GM23338 (cell line): ENCODE results near the gene SERPINB10. TPM values are rescaled to one million over a fixed set of nuclear protein-coding genes. Genes with fewer than 3 reads are reported as not detected.

Experiments
- ATAC-seq: fragments of 200-7000 bp; cut with Tn5 transposase; 3 replicates; pipeline ENCODE4 v1.9.1; 2020
- DNase-seq: peaks from one replicate; pipeline ENCODE4 v3.0.0-alpha.2; 2015; ENCODE audit warnings: low spot score
- H2AFZ ChIP-seq: fragments of 200-600 bp; sonication (generic); 2 replicates; pipeline ENCODE4 v1.8.0; 2016; ENCODE audit warnings: antibody characterized with exemption, mild to moderate bottlenecking, moderate library complexity
- H3F3A ChIP-seq: fragments of 200-600 bp; sonication (generic); replicated peaks from 2 replicates; pipeline ENCODE4 v1.8.0; 2017; ENCODE audit warnings: antibody characterized with exemption, mixed run types, low read depth
- H3K27ac ChIP-seq: fragments of 200-600 bp; sonication (generic); 2 replicates; pipeline ENCODE4 v1.6.1; 2016; ENCODE audit warnings: low read depth
- H3K27me3 ChIP-seq: fragments of 200-600 bp; sonication (generic); 2 replicates; pipeline ENCODE4 v1.8.0; 2016; ENCODE audit warnings: mild to moderate bottlenecking, mixed run types, moderate library complexity; ENCODE audit not compliant: insufficient read depth
- H3K36me3 ChIP-seq: fragments of 200-600 bp; sonication (generic); 2 replicates; pipeline ENCODE4 v1.8.0; 2016; ENCODE audit warnings: mild to moderate bottlenecking; ENCODE audit not compliant: insufficient read depth
- H3K4me1 ChIP-seq: fragments of 200-600 bp; sonication (generic); 2 replicates; pipeline ENCODE4 v1.8.0; 2016; ENCODE audit warnings: mild to moderate bottlenecking, moderate library complexity; ENCODE audit not compliant: insufficient read depth
- H3K4me2 ChIP-seq: fragments of 200-600 bp; sonication (generic); 2 replicates; pipeline ENCODE4 v1.7.1; 2017; ENCODE audit warnings: mixed run types
- H3K4me3 ChIP-seq: fragments of 200-600 bp; sonication (generic); 2 replicates; pipeline ENCODE4 v1.6.1; 2016; ENCODE audit warnings: mixed run types
- H3K79me2 ChIP-seq: fragments of 200-600 bp; sonication (generic); replicated peaks from 2 replicates; pipeline ENCODE4 v1.8.0; 2017; ENCODE audit warnings: mild to moderate bottlenecking; ENCODE audit not compliant: insufficient read depth
- H3K9me2 ChIP-seq: fragments of 200-600 bp; sonication (generic); 2 replicates; pipeline ENCODE4 v1.8.0; 2017; ENCODE audit not compliant: insufficient read depth
- H4K20me1 ChIP-seq: fragments of 200-600 bp; sonication (generic); replicated peaks from 2 replicates; pipeline ENCODE4 v1.8.0; 2017; ENCODE audit warnings: mild to moderate bottlenecking; ENCODE audit not compliant: insufficient read depth
- H3K27ac Mint-ChIP-seq: 2 replicates; pipeline ENCODE4 v1.8.0; 2020; ENCODE audit warnings: inconsistent platforms, mild to moderate bottlenecking, moderate library complexity, mixed read lengths
- H3K27me3 Mint-ChIP-seq: 3 replicates; pipeline ENCODE4 v1.8.0; 2022; ENCODE audit warnings: low read depth, mild to moderate bottlenecking, moderate library complexity, mixed read lengths, inconsistent platforms; ENCODE audit not compliant: insufficient read depth, poor library complexity
- H3K36me3 Mint-ChIP-seq: 3 replicates; pipeline ENCODE4 v1.8.0; 2021; ENCODE audit warnings: low read depth, mild to moderate bottlenecking, inconsistent platforms, moderate library complexity, mixed read lengths
- H3K4me1 Mint-ChIP-seq: 3 replicates; pipeline ENCODE4 v1.8.0; 2020; ENCODE audit warnings: mild to moderate bottlenecking, inconsistent platforms, mixed read lengths
- H3K4me3 Mint-ChIP-seq: 3 replicates; pipeline ENCODE4 v1.8.0; 2021; ENCODE audit warnings: moderate library complexity, mild to moderate bottlenecking, inconsistent platforms, mixed read lengths
- H3K9me3 Mint-ChIP-seq: 3 replicates; pipeline ENCODE4 v1.8.0; 2020; ENCODE audit warnings: moderate library complexity, mild to moderate bottlenecking, inconsistent platforms, mixed read lengths
- CREB1 ChIP-seq: fragments of 250-450 bp; sonication (Bioruptor Pico); IDR thresholded peaks from 2 replicates; pipeline ENCODE4 v1.5.0; 2020; ENCODE audit warnings: low read depth, mild to moderate bottlenecking, moderate library complexity
- EZH2 ChIP-seq: fragments of 200-600 bp; sonication (generic); IDR thresholded peaks from one replicate; pipeline ENCODE4 v1.8.0; 2017; ENCODE audit warnings: antibody characterized with exemption, mild to moderate bottlenecking, low read depth; ENCODE audit not compliant: unreplicated experiment
- EZH2phosphoT487 ChIP-seq: fragments of 200-600 bp; sonication (generic); IDR thresholded peaks from one replicate; pipeline ENCODE4 v1.8.1; 2018; ENCODE audit warnings: antibody characterized with exemption; ENCODE audit not compliant: unreplicated experiment
- JUNB ChIP-seq: IDR thresholded peaks from one replicate; pipeline ENCODE4 v1.6.1; 2016; ENCODE audit warnings: antibody characterized with exemption; ENCODE audit not compliant: unreplicated experiment
- NANOG ChIP-seq: IDR thresholded peaks from 2 replicates; pipeline ENCODE4 v1.6.1; 2016; ENCODE audit warnings: antibody characterized with exemption, borderline replicate concordance
- POLR2AphosphoS5 ChIP-seq: IDR thresholded peaks from 2 replicates; pipeline ENCODE4 v1.6.1; 2016; ENCODE audit warnings: antibody characterized with exemption, low read depth
- STAT1 ChIP-seq: IDR thresholded peaks from one replicate; pipeline ENCODE4 v1.6.1; 2016; ENCODE audit warnings: antibody characterized with exemption; ENCODE audit not compliant: unreplicated experiment
- ZNF114 ChIP-seq: fragments of 250-450 bp; sonication (Bioruptor Pico); IDR thresholded peaks from 2 replicates; pipeline ENCODE4 v1.5.0; 2020; ENCODE audit warnings: mild to moderate bottlenecking, moderate library complexity
- ZNF331 ChIP-seq: fragments of 250-450 bp; sonication (Bioruptor Pico); IDR thresholded peaks from 2 replicates; pipeline ENCODE4 v1.5.0; 2020; ENCODE audit warnings: low read depth, mild to moderate bottlenecking, moderate library complexity
- polyA plus RNA-seq: library from polyadenylated mRNA; unstranded; fragments of >200 nt; fragmentation: Nextera tagmentation; extraction: Ambion mirVana; gene quantifications from 2 replicates; pipeline ENCODE4 v1.2.1, GENCODE V29; 2016
- total RNA-seq: library from RNA; depleted of rRNA; stranded (reverse); fragments of >200 nt; shearing (Covaris generic); gene quantifications from 2 replicates; pipeline ENCODE4 v1.2.3, GENCODE V29; 2014
- TF ChIP-seq, protein P1 (sequence below): fragments of 250-450 bp; sonication (Bioruptor Pico); IDR thresholded peaks from 2 replicates; pipeline ENCODE4 v1.5.0; 2020; ENCODE audit warnings: mild to moderate bottlenecking, moderate library complexity
- TF ChIP-seq, protein P2 (sequence below), 2 experiments: fragments of 200-600 bp in 1 of 2; sonication (generic) in 1 of 2; conservative IDR thresholded peaks; 2 replicates each; pipeline versions ENCODE4 v1.5.1 to v1.6.1; 2016 to 2017; ENCODE audit warnings: antibody characterized with exemption in 2 of 2, low read depth in 2 of 2, mild to moderate bottlenecking in 2 of 2, moderate library complexity in 1 of 2
- TF ChIP-seq, protein P3 (sequence below): IDR thresholded peaks from 2 replicates; pipeline ENCODE4 v1.6.1; 2016; ENCODE audit warnings: antibody characterized with exemption
- TF ChIP-seq, protein P4 (sequence below): IDR thresholded peaks from one replicate; pipeline ENCODE4 v1.6.1; 2018; ENCODE audit warnings: antibody characterized with exemption; ENCODE audit not compliant: unreplicated experiment

Gene SERPINB10
- total and polyA plus RNA-seq, 2 experiments from 2014 or later: not detected

DNA sequence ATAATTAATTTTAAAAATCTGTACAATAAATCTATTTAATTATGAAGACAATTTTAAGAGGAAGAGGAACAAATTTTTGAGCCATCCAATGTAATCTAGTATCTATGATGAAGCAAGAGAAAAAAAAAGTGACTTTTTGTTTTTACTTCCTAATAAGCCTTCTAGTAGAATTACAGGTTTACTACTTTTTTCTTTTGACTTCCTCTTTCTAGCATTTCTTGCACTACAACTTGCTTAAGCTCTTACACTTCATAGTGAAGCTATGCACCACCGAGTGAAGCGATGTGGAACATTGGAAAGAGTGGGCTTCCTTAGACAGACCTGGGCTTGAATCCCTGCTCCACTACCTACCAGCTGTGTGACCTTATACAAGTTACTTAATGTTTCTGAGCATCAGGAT lies 18.1 kb upstream of the SERPINB10 start:
- Mint-ChIP-seq H3K4me1 (no peaks in the 10 kb centered on the region), H3K27me3 (no peaks in the 10 kb centered on the region), H3K9me3 (no peaks in the 10 kb centered on the region), H3K27ac (no peak overlapping the region), H3K4me3 (no peak overlapping the region), H3K36me3 (no peaks in the 10 kb centered on the region)
- Histone ChIP-seq H4K20me1 (no peaks in the 10 kb centered on the region), H3K27ac (no peak overlapping the region), H3K4me1 (no peaks in the 10 kb centered on the region), H3K27me3 (no peaks in the 10 kb centered on the region), H3K79me2 (no peaks in the 10 kb centered on the region), H3F3A (no peaks in the 10 kb centered on the region), H3K36me3 (no peaks in the 10 kb centered on the region), H3K4me3 (no peak overlapping the region), H3K9me2 (no peaks in the 10 kb centered on the region; the same call in 1 of the 2 replicates), H3K4me2 (no peak overlapping the region), H2AFZ (no peak overlapping the region)
- ATAC-seq: no peak
- no peak for DNase-seq
- TF ChIP-seq JUNB (no peak), ZNF114 (CRISPR knock-in tag) (no peak), POLR2AphosphoS5 (no peak), CREB1 (no peak), EZH2 (no peak), NANOG (no peak), ZNF331 (no peak), STAT1 (no peak), EZH2phosphoT487 (no peak)
- TF ChIP-seq, protein P1, sequence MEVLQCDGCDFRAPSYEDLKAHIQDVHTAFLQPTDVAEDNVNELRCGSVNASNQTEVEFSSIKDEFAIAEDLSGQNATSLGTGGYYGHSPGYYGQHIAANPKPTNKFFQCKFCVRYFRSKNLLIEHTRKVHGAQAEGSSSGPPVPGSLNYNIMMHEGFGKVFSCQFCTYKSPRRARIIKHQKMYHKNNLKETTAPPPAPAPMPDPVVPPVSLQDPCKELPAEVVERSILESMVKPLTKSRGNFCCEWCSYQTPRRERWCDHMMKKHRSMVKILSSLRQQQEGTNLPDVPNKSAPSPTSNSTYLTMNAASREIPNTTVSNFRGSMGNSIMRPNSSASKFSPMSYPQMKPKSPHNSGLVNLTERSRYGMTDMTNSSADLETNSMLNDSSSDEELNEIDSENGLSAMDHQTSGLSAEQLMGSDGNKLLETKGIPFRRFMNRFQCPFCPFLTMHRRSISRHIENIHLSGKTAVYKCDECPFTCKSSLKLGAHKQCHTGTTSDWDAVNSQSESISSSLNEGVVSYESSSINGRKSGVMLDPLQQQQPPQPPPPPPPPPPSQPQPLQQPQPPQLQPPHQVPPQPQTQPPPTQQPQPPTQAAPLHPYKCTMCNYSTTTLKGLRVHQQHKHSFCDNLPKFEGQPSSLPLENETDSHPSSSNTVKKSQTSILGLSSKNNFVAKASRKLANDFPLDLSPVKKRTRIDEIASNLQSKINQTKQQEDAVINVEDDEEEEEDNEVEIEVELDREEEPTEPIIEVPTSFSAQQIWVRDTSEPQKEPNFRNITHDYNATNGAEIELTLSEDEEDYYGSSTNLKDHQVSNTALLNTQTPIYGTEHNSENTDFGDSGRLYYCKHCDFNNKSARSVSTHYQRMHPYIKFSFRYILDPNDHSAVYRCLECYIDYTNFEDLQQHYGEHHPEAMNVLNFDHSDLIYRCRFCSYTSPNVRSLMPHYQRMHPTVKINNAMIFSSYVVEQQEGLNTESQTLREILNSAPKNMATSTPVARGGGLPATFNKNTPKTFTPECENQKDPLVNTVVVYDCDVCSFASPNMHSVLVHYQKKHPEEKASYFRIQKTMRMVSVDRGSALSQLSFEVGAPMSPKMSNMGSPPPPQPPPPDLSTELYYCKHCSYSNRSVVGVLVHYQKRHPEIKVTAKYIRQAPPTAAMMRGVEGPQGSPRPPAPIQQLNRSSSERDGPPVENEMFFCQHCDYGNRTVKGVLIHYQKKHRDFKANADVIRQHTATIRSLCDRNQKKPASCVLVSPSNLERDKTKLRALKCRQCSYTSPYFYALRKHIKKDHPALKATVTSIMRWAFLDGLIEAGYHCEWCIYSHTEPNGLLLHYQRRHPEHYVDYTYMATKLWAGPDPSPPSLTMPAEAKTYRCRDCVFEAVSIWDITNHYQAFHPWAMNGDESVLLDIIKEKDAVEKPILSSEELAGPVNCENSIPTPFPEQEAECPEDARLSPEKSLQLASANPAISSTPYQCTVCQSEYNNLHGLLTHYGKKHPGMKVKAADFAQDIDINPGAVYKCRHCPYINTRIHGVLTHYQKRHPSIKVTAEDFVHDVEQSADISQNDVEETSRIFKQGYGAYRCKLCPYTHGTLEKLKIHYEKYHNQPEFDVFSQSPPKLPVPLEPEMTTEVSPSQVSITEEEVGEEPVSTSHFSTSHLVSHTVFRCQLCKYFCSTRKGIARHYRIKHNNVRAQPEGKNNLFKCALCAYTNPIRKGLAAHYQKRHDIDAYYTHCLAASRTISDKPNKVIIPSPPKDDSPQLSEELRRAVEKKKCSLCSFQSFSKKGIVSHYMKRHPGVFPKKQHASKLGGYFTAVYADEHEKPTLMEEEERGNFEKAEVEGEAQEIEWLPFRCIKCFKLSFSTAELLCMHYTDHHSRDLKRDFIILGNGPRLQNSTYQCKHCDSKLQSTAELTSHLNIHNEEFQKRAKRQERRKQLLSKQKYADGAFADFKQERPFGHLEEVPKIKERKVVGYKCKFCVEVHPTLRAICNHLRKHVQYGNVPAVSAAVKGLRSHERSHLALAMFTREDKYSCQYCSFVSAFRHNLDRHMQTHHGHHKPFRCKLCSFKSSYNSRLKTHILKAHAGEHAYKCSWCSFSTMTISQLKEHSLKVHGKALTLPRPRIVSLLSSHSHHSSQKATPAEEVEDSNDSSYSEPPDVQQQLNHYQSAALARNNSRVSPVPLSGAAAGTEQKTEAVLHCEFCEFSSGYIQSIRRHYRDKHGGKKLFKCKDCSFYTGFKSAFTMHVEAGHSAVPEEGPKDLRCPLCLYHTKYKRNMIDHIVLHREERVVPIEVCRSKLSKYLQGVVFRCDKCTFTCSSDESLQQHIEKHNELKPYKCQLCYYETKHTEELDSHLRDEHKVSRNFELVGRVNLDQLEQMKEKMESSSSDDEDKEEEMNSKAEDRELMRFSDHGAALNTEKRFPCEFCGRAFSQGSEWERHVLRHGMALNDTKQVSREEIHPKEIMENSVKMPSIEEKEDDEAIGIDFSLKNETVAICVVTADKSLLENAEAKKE: no peak
- TF ChIP-seq, protein P2, sequence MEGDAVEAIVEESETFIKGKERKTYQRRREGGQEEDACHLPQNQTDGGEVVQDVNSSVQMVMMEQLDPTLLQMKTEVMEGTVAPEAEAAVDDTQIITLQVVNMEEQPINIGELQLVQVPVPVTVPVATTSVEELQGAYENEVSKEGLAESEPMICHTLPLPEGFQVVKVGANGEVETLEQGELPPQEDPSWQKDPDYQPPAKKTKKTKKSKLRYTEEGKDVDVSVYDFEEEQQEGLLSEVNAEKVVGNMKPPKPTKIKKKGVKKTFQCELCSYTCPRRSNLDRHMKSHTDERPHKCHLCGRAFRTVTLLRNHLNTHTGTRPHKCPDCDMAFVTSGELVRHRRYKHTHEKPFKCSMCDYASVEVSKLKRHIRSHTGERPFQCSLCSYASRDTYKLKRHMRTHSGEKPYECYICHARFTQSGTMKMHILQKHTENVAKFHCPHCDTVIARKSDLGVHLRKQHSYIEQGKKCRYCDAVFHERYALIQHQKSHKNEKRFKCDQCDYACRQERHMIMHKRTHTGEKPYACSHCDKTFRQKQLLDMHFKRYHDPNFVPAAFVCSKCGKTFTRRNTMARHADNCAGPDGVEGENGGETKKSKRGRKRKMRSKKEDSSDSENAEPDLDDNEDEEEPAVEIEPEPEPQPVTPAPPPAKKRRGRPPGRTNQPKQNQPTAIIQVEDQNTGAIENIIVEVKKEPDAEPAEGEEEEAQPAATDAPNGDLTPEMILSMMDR (conservative IDR thresholded peaks at IDR 0.05; ENCODE audit: low read depth in 2 of 2): no peak
- TF ChIP-seq, protein P3, sequence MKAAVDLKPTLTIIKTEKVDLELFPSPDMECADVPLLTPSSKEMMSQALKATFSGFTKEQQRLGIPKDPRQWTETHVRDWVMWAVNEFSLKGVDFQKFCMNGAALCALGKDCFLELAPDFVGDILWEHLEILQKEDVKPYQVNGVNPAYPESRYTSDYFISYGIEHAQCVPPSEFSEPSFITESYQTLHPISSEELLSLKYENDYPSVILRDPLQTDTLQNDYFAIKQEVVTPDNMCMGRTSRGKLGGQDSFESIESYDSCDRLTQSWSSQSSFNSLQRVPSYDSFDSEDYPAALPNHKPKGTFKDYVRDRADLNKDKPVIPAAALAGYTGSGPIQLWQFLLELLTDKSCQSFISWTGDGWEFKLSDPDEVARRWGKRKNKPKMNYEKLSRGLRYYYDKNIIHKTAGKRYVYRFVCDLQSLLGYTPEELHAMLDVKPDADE: no peak
- TF ChIP-seq, protein P4, sequence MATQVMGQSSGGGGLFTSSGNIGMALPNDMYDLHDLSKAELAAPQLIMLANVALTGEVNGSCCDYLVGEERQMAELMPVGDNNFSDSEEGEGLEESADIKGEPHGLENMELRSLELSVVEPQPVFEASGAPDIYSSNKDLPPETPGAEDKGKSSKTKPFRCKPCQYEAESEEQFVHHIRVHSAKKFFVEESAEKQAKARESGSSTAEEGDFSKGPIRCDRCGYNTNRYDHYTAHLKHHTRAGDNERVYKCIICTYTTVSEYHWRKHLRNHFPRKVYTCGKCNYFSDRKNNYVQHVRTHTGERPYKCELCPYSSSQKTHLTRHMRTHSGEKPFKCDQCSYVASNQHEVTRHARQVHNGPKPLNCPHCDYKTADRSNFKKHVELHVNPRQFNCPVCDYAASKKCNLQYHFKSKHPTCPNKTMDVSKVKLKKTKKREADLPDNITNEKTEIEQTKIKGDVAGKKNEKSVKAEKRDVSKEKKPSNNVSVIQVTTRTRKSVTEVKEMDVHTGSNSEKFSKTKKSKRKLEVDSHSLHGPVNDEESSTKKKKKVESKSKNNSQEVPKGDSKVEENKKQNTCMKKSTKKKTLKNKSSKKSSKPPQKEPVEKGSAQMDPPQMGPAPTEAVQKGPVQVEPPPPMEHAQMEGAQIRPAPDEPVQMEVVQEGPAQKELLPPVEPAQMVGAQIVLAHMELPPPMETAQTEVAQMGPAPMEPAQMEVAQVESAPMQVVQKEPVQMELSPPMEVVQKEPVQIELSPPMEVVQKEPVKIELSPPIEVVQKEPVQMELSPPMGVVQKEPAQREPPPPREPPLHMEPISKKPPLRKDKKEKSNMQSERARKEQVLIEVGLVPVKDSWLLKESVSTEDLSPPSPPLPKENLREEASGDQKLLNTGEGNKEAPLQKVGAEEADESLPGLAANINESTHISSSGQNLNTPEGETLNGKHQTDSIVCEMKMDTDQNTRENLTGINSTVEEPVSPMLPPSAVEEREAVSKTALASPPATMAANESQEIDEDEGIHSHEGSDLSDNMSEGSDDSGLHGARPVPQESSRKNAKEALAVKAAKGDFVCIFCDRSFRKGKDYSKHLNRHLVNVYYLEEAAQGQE: no peak
